C4-2B (cell line): ENCODE data around the gene TAS1R3.

Experiments
- H3K27ac ChIP-seq: fragments of 450-650 bp; 2 replicates; pipeline ENCODE4 v1.5.1; 2017
- CTCF ChIP-seq: fragments of 450-650 bp; conservative IDR thresholded peaks from 2 replicates; pipeline ENCODE4 v1.5.1; 2017; ENCODE audit warnings: mild to moderate bottlenecking
- ZFX ChIP-seq: fragments of 450-650 bp; IDR thresholded peaks from 2 replicates; pipeline ENCODE4 v1.6.1; 2017

TAS1R3 gene

GRCh38 chr1:1331068-1331965 is at the start of gene TAS1R3:
TAS1R3 (plus strand) TSS chr1:1331280; CDS start chr1:1331346, 66 bp downstream.
- no peak for TF ChIP-seq CTCF
- no peak for TF ChIP-seq ZFX
- H3K27ac ChIP-seq: no peak within 1 kb of the TSS

DNA sequence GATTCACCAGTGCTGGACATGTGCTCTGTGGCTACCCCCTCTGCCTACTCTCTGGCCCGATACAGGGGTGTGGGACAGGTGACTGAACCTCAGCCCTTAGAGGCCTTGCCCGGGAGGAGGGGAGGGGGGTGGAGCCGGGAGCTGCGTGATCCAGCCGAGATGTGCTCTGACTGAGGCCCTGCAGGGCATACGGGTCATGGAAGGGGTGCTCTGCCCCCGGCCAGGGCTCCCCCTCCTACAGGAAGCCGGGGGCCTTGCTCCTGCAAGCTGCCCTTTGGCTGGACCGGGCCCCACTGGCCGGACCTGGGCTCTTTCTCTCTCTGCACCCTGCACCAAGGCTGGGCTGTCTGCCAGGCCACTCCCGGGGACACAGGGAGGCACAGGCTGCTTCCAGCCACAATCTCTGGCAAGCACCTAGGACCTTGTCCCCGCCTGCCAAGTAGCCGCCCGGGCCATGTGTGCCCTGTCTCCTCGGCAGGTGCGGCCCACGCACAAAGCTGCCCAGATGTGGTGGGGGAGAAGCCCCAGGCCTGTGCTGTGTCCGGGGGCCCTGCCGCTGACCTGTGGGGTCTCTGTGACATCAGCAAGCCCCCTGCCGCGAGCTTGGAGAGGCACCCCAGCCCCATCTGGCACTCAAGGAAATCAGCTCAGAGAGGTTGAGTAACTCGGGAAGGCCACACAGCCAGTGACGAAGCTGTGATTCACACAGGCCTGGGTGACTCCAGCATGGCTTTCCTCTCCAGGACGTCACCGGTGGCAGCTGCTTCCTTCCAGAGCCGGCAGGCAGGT is 49.4 kb upstream of the TAS1R3 start:
- H3K27ac ChIP-seq: peak overlapping the region; percentile 52
- TF ChIP-seq CTCF (no peak), ZFX (peak; percentile 42; the same call in 1 of the 2 replicates)

- TF ChIP-seq CTCF (no peak), ZFX (no peak)
- no peak overlapping the region for H3K27ac ChIP-seq
Measured at GRCh38 chr1:1282998-1283397, 48.1 kb upstream of the TAS1R3 start.

GRCh38 chr1:1283821-1284220 is 47.3 kb upstream of the TAS1R3 start:
- H3K27ac ChIP-seq: no peak overlapping the region
- TF ChIP-seq ZFX (no peak), CTCF (no peak)

- no peak for TF ChIP-seq ZFX
- no peak for TF ChIP-seq CTCF
- no peak overlapping the region for H3K27ac ChIP-seq
Measured at GRCh38 chr1:1284221-1285101, 46.6 kb upstream of the TAS1R3 start.

GRCh38 chr1:1285102-1285571 is 45.9 kb upstream of the TAS1R3 start:
- no peak overlapping the region for H3K27ac ChIP-seq
- no peak for TF ChIP-seq CTCF
- TF ChIP-seq ZFX: no peak
